Naive thymus-derived CD4-positive, alpha-beta T cell (primary cell): ENCODE data around the gene MRTFA. TPM values are rescaled to one million over a fixed set of nuclear protein-coding genes. Genes with fewer than 3 reads are reported as not detected.

Source experiments
- ATAC-seq: fragments of 150-1000 bp; cut with Tn5 transposase; 2 replicates; pipeline ENCODE4 v1.10.0; 2021; ENCODE audit warnings: mild to moderate bottlenecking, moderate library complexity
- CTCF ChIA-PET: fragments of 350-600 bp; sonication (Branson Sonifier 250); formaldehyde crosslinking; loops from one replicate; lab custom pipeline; 2021; ENCODE audit warnings: antibody characterized with exemption; lab: Charles Lee
- POLR2A ChIA-PET: fragments of 350-600 bp; sonication (Branson Sonifier 250); formaldehyde crosslinking; loops from one replicate; lab custom pipeline; 2021; ENCODE audit warnings: antibody characterized with exemption, inconsistent platforms; lab: Charles Lee
- DNase-seq, 9 donors: peaks; one replicate each; pipeline versions ENCODE4 v3.0.0 to v3.0.0-alpha.2; 2020 to 2022; ENCODE audit warnings: mixed read lengths in 1 of 9
- H3K27ac ChIP-seq: one replicate; pipeline ENCODE4 v1.7.0; 2013; ENCODE audit warnings: mild to moderate bottlenecking, low read depth, low read length, moderate library complexity
- H3K27me3 ChIP-seq, 2 donors: one replicate each; pipeline ENCODE4 v1.7.0; 2013; ENCODE audit warnings: low read length in 2 of 2, mild to moderate bottlenecking in 2 of 2, moderate library complexity in 2 of 2; ENCODE audit not compliant: control insufficient read depth in 2 of 2, insufficient read depth in 2 of 2
- H3K36me3 ChIP-seq, 3 experiments: 1 replicate in 2 of 3; 2 replicates in 1 of 3; pipeline ENCODE4 v1.7.0; 2013; ENCODE audit warnings: low read length in 3 of 3, mild to moderate bottlenecking in 3 of 3, moderate library complexity in 1 of 3; ENCODE audit not compliant: insufficient read depth in 3 of 3, control insufficient read depth in 2 of 3
- H3K4me1 ChIP-seq, 2 donors: one replicate each; pipeline ENCODE4 v1.7.0; 2013; ENCODE audit warnings: low read length in 2 of 2, mild to moderate bottlenecking in 2 of 2, moderate library complexity in 1 of 2; ENCODE audit not compliant: control insufficient read depth in 2 of 2, insufficient read depth in 2 of 2
- H3K4me3 ChIP-seq: 2 replicates; pipeline ENCODE4 v1.7.0; 2013; ENCODE audit warnings: mild to moderate bottlenecking, low read length
- H3K9me3 ChIP-seq, 3 experiments: 1 replicate in 2 of 3; 2 replicates in 1 of 3; pipeline ENCODE4 v1.7.0; 2013; ENCODE audit warnings: low read length in 3 of 3; ENCODE audit not compliant: control insufficient read depth in 2 of 3
- H3K27ac Mint-ChIP-seq, 9 donors: one replicate each; pipeline ENCODE4 v1.8.0; 2020 to 2022; ENCODE audit warnings: mixed read lengths in 9 of 9, mild to moderate bottlenecking in 8 of 9, moderate library complexity in 5 of 9, inconsistent platforms in 2 of 9
- H3K27me3 Mint-ChIP-seq, 5 donors: one replicate each; pipeline ENCODE4 v1.8.0; 2021 to 2022; ENCODE audit warnings: mixed read lengths in 5 of 5, mild to moderate bottlenecking in 1 of 5
- H3K36me3 Mint-ChIP-seq, 5 donors: one replicate each; pipeline ENCODE4 v1.8.0; 2020 to 2022; ENCODE audit warnings: mixed read lengths in 5 of 5, mild to moderate bottlenecking in 3 of 5, inconsistent platforms in 1 of 5
- H3K4me1 Mint-ChIP-seq, 7 donors: one replicate each; pipeline ENCODE4 v1.8.0; 2020 to 2022; ENCODE audit warnings: mixed read lengths in 7 of 7, mild to moderate bottlenecking in 3 of 7, inconsistent platforms in 1 of 7
- H3K4me3 Mint-ChIP-seq, 10 donors: one replicate each; pipeline ENCODE4 v1.8.0; 2020 to 2022; ENCODE audit warnings: mild to moderate bottlenecking in 10 of 10, mixed read lengths in 10 of 10, moderate library complexity in 6 of 10, inconsistent platforms in 2 of 10
- H3K9me3 Mint-ChIP-seq, 11 donors: one replicate each; pipeline ENCODE4 v1.8.0; 2020 to 2022; ENCODE audit warnings: mixed read lengths in 11 of 11, mild to moderate bottlenecking in 4 of 11, inconsistent platforms in 1 of 11, moderate library complexity in 1 of 11
- intact Hi-C, 2 donors: fragments of 100-400 bp; cut with micrococcal nuclease; formaldehyde crosslinking; loops; one replicate each; pipeline ENCODE4 v1.15.1; 2023
- polyA plus RNA-seq, 2 donors: library from polyadenylated mRNA; unstranded; fragments of 300-500 nt; fragmentation: Illumina TruSeq; gene quantifications; one replicate each; pipeline ENCODE4 v1.2.3, GENCODE V29; 2021
- total RNA-seq, 6 experiments: library from RNA in 5 of 6; stranded (reverse) in 5 of 6; gene quantifications; 1 replicate in 5 of 6; 2 replicates in 1 of 6; pipeline ENCODE4 v1.2.3 and lab custom pipeline; 2021 to 2026

MRTFA gene
- total and polyA plus RNA-seq, 7 experiments from 2014 or later, result 17.6 to 114 (median 81.5) TPM

GRCh38 chr22:40433416-40434090 is 203.0 kb downstream of the MRTFA start:
- H3K9me3 Mint-ChIP-seq, result no peaks in the 10 kb centered on the region
- no peaks in the 10 kb centered on the region for H3K9me3 ChIP-seq

DNA sequence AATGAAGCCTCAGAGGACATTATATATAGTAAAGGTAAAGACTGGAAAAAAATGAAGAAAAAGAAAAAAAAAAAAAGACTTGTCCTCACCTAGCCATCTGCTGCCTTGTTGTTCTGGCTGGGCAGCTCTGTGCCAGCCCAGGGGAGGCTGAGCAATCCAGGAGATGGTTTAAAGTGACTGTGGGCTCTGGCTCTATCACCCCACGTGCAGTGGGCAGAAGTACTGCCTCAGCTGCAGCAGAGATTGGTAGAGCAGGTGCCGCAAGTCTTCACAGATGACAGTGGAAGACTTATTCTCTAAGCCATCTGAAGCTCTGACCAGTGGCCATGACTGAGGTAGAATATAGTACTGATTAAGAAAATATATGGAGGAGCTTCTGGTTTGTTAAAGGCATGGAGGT is 203.9 kb downstream of the MRTFA start:
- Histone ChIP-seq H3K27ac (no peak overlapping the region), H3K27me3 (no peaks in the 10 kb centered on the region), H3K36me3 (peaks cover 33 to 71% (median 40%) of the 10 kb centered on the region in 3 experiments), H3K4me3 (no peak overlapping the region), H3K4me1 (peaks cover 10 to 12% of the 10 kb centered on the region in 2 donors), H3K9me3 (no peaks in the 10 kb centered on the region)
- POLR2A ChIA-PET, result interaction anchor here (1.1 to 1.2 kb wide), 2 partner anchors 17 to 47 kb away, joined by 3 read pairs; no protein-coding TSS in a partner anchor
- intact Hi-C loops, result no loop called here
- H3K4me3 Mint-ChIP-seq, result no peak overlapping the region
- no peaks in the 10 kb centered on the region for H3K9me3 Mint-ChIP-seq
- CTCF ChIA-PET, result interaction anchor here (0.9 to 1.2 kb wide), 5 partner anchors 25 to 56 kb away, joined by 3 to 5 read pairs (median 3); no protein-coding TSS in a partner anchor
- no peak for DNase-seq
- peaks cover 3 to 51% (median 17%) of the 10 kb centered on the region in 5 donors for H3K36me3 Mint-ChIP-seq
- ATAC-seq, result no peak
- H3K4me1 Mint-ChIP-seq, result peaks cover 27 to 61% (median 50%) of the 10 kb centered on the region in 7 donors
- H3K27ac Mint-ChIP-seq, result peak overlapping the region in 3 of 9 donors; percentile 46 to 62 (median 59)
- no peaks in the 10 kb centered on the region for H3K27me3 Mint-ChIP-seq

More at GRCh38 chr22:40433416-40434090, 203.0 kb downstream of the MRTFA start:
- H3K4me1 Mint-ChIP-seq, result peaks cover 31 to 70% (median 59%) of the 10 kb centered on the region in 7 donors
- Histone ChIP-seq H3K27me3 (no peaks in the 10 kb centered on the region), H3K27ac (no peak overlapping the region), H3K36me3 (peaks cover 26 to 62% (median 32%) of the 10 kb centered on the region in 3 experiments), H3K4me3 (no peak overlapping the region), H3K4me1 (peaks cover 10 to 20% of the 10 kb centered on the region in 2 donors)
- ChIA-PET CTCF (interaction anchor here (0.7 to 1.2 kb wide), 8 partner anchors 9 to 564 kb away, joined by 3 to 5 read pairs (median 4); no protein-coding TSS in a partner anchor), POLR2A (interaction anchor here (0.9 to 1.2 kb wide), 5 partner anchors 18 to 59 kb away, joined by 3 to 4 read pairs (median 3); no protein-coding TSS in a partner anchor)
- ATAC-seq (no peak), DNase-seq (no peak)
- no peak overlapping the region for H3K27ac Mint-ChIP-seq
- peaks cover 3 to 47% (median 17%) of the 10 kb centered on the region in 5 donors for H3K36me3 Mint-ChIP-seq
- H3K4me3 Mint-ChIP-seq, result no peak overlapping the region
- intact Hi-C loops, result no loop called here
- H3K27me3 Mint-ChIP-seq, result no peaks in the 10 kb centered on the region

DNA sequence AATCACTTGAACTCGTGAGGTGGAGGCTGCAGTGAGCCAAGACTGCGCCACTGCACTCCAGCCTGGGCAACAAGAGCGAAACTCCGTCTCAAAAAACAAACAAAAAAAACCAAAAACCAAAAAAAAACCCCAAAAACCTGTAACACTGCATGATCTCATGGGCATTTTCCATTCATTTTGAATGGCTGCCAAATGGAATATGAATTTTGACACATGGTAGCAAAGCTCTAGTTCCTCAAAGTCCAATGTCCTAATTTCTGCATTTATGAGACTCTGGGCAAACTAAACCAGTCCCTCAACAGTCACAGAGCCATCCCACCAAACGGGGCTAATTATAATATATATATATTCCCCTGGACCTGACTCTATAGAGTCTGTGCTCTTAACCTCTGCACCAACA is 204.4 kb downstream of the MRTFA start:
- H3K9me3 Mint-ChIP-seq, result no peaks in the 10 kb centered on the region
- peaks cover 9% of the 10 kb centered on the region in 2 donors for H3K4me1 ChIP-seq
- POLR2A ChIA-PET, result interaction anchor here (1.1 kb wide), 1 partner anchor 47 kb away, joined by 3 read pairs; no protein-coding TSS in a partner anchor
- ATAC-seq (no peak), DNase-seq (no peak)
- CTCF ChIA-PET, result interaction anchor here (1.1 to 1.2 kb wide), 2 partner anchors 55 to 56 kb away, joined by 3 to 5 read pairs; no protein-coding TSS in a partner anchor
- H3K36me3 Mint-ChIP-seq, result peaks cover 3 to 56% (median 17%) of the 10 kb centered on the region in 5 donors
- H3K4me1 Mint-ChIP-seq, result peaks cover 24 to 56% (median 45%) of the 10 kb centered on the region in 7 donors
- H3K27me3 ChIP-seq, result no peaks in the 10 kb centered on the region
- H3K27me3 Mint-ChIP-seq, result no peaks in the 10 kb centered on the region
- intact Hi-C loops, result no loop called here
- no peaks in the 10 kb centered on the region for H3K9me3 ChIP-seq
- no peak overlapping the region for H3K27ac ChIP-seq
- H3K4me3 Mint-ChIP-seq, result no peak overlapping the region
- H3K4me3 ChIP-seq, result no peak overlapping the region
- H3K36me3 ChIP-seq, result peaks cover 33 to 76% (median 40%) of the 10 kb centered on the region in 3 experiments
- peak overlapping the region in 3 of 9 donors; percentile 45 to 59 (median 46) for H3K27ac Mint-ChIP-seq

DNA sequence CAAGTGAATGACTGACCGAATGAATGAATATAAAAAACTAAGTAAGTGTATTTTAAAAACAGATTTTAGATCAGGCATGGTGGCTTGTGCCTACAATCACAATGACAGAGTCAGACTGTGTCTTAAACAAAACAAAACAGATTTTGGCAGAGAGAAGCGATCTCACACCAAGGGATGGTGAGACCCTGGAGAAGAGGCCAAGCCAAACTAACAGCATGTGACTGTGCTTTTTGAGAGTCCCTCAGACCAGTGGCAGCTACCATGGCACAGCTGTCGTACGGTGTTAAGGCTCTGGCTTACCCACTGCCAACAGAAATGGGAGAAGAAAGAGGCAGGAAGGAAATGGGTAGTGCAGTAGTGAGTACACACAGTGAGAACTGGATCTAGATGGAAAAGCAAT is 205.5 kb downstream of the MRTFA start:
- peaks cover 9 to 67% (median 24%) of the 10 kb centered on the region in 5 donors for H3K36me3 Mint-ChIP-seq
- DNase-seq, result no peak
- POLR2A ChIA-PET, result interaction anchor here (0.6 kb wide), 2 partner anchors 14 to 267 kb away, joined by 3 to 6 read pairs; no protein-coding TSS in a partner anchor
- Histone ChIP-seq H3K27me3 (no peaks in the 10 kb centered on the region), H3K36me3 (peaks cover 33 to 87% (median 40%) of the 10 kb centered on the region in 3 experiments), H3K27ac (no peak overlapping the region), H3K4me3 (no peak overlapping the region), H3K9me3 (no peaks in the 10 kb centered on the region), H3K4me1 (no peaks in the 10 kb centered on the region)
- no peak for ATAC-seq
- H3K9me3 Mint-ChIP-seq, result peaks cover 0 to 3% (median 0%) of the 10 kb centered on the region in 11 donors
- H3K4me1 Mint-ChIP-seq, result peaks cover 15 to 53% (median 39%) of the 10 kb centered on the region in 7 donors
- CTCF ChIA-PET, result interaction anchor here (0.6 to 0.8 kb wide), 2 partner anchors 56 to 303 kb away, joined by 4 read pairs; no protein-coding TSS in a partner anchor
- H3K27ac Mint-ChIP-seq, result peak overlapping the region in 8 of 9 donors; percentile 12 to 67 (median 49)
- no peaks in the 10 kb centered on the region for H3K27me3 Mint-ChIP-seq
- H3K4me3 Mint-ChIP-seq, result no peak overlapping the region
- intact Hi-C loops, result no loop called here

GRCh38 chr22:40429481-40429880 is 207.0 kb downstream of the MRTFA start:
- Histone ChIP-seq H3K9me3 (no peaks in the 10 kb centered on the region), H3K4me1 (no peaks in the 10 kb centered on the region), H3K27ac (peak overlapping the region; percentile 3), H3K27me3 (no peaks in the 10 kb centered on the region), H3K4me3 (no peak overlapping the region), H3K36me3 (peaks cover 25 to 93% (median 38%) of the 10 kb centered on the region in 3 experiments)
- Mint-ChIP-seq H3K36me3 (peaks cover 9 to 74% (median 30%) of the 10 kb centered on the region in 5 donors), H3K27me3 (no peaks in the 10 kb centered on the region), H3K27ac (peak overlapping the region; percentile 23 to 80 (median 57)), H3K4me1 (peaks cover 11 to 44% (median 35%) of the 10 kb centered on the region in 7 donors), H3K4me3 (no peak overlapping the region), H3K9me3 (peaks cover 0 to 3% (median 0%) of the 10 kb centered on the region in 11 donors)
- POLR2A ChIA-PET, result interaction anchor here (1.2 kb wide), 1 partner anchor 44 kb away, joined by 3 read pairs; no protein-coding TSS in a partner anchor
- no peak for ATAC-seq
- DNase-seq, result no peak
- CTCF ChIA-PET, result no interaction called here
- intact Hi-C loops, result no loop called here

DNA sequence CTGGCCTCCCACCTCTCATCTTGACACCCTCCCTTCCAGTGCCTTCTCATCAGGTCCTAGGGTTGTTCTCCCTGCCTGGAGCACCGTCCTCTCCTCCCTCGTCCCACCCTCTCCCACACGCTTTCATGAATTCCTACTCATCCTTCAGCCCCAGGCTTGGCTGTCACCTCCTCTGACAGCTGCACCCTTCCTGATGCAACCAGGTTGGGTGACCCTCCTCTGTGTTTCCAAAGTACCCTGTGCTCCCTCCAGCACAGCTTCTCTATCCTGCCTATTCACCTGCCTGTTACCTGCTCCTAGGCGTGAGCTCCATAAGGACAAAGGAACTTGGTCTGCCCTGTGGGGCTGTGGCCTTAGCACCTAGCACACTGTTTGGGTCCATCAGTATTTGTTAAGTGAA is 207.7 kb downstream of the MRTFA start:
- Histone ChIP-seq H3K27me3 (no peaks in the 10 kb centered on the region), H3K4me3 (no peak overlapping the region), H3K36me3 (peaks cover 25 to 93% (median 38%) of the 10 kb centered on the region in 3 experiments), H3K27ac (peak overlapping the region; percentile 3), H3K9me3 (no peaks in the 10 kb centered on the region), H3K4me1 (no peaks in the 10 kb centered on the region)
- Mint-ChIP-seq H3K9me3 (peaks cover 0 to 3% (median 0%) of the 10 kb centered on the region in 11 donors), H3K4me1 (peaks cover 9 to 44% (median 35%) of the 10 kb centered on the region in 7 donors), H3K27me3 (no peaks in the 10 kb centered on the region), H3K4me3 (no peak overlapping the region), H3K27ac (peak overlapping the region; percentile 18 to 82 (median 68)), H3K36me3 (peaks cover 9 to 67% (median 30%) of the 10 kb centered on the region in 5 donors)
- no peak for ATAC-seq
- POLR2A ChIA-PET, result interaction anchor here (1.2 kb wide), 1 partner anchor 43 kb away, joined by 3 read pairs; no protein-coding TSS in a partner anchor
- CTCF ChIA-PET, result interaction anchor here (1.9 kb wide), 1 partner anchor 60 kb away, joined by 6 read pairs; no protein-coding TSS in a partner anchor
- no peak for DNase-seq
- intact Hi-C loops, result no loop called here
